HG03139 (cell line): ENCODE data around the gene AMZ1.
A peak's percentile ranks its signal among the peaks of the same experiment; 100 is the strongest.
"Not testable (repeated sequence)": the region's sequence is repeated elsewhere in the genome, so short reads cannot be mapped to it uniquely, and the experiment has no call there.

ENCODE experiments used
- ATAC-seq: cut with Tn5 transposase; IDR thresholded peaks from one replicate; pipeline ENCODE4 v1.9.1; 2021; ENCODE audit not compliant: unreplicated experiment

The AMZ1 gene

GRCh38 chr7:2666588-2667250, 21.3 kb upstream of the AMZ1 start:
- ATAC-seq = no peak

DNA sequence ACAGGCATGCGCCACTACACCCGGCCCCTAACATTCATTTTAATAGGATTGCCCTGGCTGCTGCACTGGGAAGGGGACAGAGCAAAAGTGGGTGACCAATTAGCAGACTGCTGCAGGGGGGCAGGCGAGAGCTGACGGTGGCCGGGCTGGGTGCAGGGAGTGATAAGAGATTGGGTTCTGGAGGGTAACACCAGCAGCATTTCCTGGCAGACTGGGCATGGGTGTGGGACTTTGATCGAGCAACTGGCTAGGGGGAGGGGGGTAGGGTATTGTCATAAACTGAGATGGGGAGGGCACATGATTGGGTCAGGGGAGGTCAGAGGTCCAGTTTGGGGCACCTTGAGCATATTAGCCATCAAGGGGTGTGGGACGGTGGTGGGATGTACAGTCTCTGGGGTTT, 20.2 kb upstream of the AMZ1 start:
- no peak for ATAC-seq

- no peak for ATAC-seq
Observed at GRCh38 chr7:2668401-2668800, 19.6 kb upstream of the AMZ1 start.

DNA sequence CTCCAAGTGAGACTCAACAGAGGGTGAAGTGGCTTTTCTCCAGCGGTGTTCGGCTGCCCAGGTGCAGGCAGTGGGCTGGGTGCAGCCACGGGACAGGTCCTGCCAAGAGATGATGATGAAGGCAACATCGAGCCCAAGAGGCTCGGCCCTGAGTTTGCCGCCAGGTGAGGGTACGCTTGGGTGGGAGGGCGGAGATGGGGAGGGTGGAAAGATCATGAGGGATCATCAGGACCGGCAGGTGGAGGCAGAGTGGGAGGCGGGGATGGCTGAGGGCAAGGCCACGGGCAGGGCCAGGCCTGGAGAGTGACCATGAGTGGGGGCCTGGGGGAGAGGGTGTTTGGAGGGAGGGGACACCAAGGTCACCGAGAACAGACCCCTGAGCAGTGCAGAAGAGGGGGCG, 17.8 kb upstream of the AMZ1 start:
- no peak for ATAC-seq

DNA sequence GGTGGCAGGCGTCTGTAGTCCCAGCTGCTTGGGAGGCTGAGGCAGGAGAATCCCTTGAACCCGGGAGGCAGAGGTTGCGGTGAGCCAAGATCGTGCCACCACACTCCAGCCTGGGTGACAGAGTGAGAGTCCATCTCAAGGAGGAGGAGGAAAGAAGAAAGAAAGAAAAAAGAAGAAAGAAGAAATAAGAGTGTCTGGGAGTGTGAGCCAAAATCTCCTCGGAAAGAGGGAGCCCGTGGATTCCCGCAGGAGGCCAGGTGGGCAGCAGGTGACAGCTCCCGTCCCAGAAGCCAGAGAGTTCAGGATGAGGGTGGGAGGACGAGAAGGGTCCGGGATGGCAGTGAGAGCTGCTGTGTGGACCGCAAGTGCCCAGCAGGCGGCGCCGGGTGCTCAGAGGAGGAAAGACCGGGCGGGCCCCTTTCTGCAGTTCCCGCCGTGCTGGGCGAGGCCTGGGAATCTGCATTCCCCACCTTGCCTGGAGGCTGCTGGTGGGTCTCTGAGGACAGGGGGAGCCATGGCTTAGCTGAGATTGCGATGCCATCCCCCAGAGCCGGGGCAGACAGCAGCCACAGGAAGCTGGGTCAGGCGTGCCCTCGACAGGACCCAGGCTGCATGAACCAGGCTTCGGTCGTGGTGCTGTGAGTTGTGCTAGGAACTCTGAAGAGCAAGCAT, 17.1 kb upstream of the AMZ1 start:
- no peak for ATAC-seq

DNA sequence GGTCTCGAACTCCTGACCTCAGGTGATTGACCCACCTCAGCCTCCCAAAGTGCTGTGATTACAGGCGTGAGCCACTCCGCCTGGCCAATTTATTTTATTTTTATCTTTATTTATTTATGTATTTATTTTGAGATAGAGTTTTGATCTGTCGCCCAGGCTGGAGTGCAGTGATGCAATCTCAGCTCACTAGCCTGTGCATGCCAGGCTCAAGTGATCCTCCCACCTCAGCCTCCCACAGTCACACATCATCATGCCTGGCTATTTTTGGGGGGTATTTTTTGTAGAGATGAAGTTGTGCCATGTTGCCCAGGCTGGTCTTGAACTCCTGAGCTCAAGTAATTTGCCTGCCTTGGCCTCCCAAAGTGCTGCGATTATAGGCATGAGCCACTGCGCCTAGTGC, 14.8 kb upstream of the AMZ1 start:
- ATAC-seq = not testable (repeated sequence)

DNA sequence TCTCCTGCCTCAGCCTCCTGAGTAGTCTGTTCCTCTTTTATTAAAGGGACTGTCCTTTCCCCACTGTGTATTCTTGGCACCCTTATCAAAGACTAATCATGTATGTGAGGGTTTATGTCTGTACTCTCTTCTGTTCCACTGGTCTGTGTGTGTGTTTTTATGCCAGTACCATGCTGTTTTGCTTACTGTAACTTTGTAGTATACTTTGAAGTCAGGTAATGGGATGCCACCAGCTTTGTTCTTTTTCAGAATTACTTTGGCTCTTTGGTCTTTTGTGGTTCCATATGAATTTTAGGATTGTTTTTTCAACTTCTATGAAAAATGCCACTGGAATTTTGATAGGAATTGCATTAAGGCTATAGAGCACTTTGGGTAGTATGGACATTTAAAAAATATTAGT, 14.1 kb upstream of the AMZ1 start:
- ATAC-seq = no peak

GRCh38 chr7:2675256-2675764, 12.7 kb upstream of the AMZ1 start:
- ATAC-seq = no peak

- not testable (repeated sequence) for ATAC-seq
Observed at GRCh38 chr7:2676576-2676975, 11.4 kb upstream of the AMZ1 start.

- not testable (repeated sequence) for ATAC-seq
Observed at GRCh38 chr7:2678454-2678853, 9.5 kb upstream of the AMZ1 start.

- not testable (repeated sequence) for ATAC-seq
Observed at GRCh38 chr7:2679135-2680127, 8.6 kb upstream of the AMZ1 start.

GRCh38 chr7:2680256-2680655, 7.7 kb upstream of the AMZ1 start:
- no peak for ATAC-seq

DNA sequence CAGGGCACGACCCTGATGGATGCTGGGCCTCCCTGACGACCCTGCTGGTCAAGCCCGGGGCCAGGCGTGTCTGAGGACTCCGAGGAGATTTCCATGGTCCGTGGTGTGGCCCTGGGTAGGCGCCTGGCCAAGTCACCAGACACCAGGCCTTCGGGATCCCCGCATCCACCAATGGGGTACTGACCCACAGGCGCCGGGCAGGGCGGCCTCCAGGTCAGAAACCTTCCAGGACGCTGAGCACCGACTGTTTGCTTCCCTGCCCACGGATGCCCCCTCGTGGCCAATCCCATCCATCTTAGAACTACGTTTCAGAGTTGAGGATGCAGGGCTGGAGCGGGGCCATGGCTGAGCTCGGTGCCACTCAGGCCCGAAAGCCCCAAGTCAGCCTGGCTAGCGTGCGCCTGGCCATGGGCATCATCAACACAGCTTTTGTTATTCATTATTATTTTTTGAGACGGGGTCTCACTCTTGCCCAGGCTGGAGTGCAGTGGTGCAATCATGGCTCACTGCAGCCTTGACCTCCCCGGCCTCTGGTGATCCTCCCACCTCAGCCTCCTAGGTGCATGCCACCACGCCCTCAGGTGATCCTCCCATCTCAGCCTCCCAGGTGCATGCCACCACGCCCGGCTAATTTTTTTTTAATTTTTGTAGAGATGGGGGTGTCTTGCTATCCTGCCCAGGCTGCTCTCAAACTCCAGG, 7.1 kb upstream of the AMZ1 start:
- ATAC-seq = no peak

GRCh38 chr7:2681929-2682799, 5.8 kb upstream of the AMZ1 start:
- ATAC-seq = no peak

DNA sequence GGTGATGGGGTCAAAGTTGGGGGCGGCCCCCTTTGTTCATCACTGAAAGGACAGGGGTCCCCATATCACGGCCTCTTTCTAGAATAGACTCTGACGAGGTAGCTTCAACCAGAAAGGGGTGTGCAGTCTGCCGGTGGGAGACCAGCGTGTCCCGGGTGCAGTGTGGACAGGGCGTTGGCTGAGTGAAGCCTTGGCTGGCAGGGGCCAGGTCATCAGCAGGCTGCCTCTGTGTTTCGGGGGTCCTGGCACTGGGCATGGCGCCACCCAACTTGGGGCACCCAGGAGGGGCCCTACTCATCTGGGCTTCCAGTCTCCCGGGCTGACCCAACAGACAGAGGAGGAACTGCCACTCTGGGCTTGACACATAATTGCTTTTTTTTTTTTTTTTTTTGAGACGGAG, 3.5 kb upstream of the AMZ1 start:
- ATAC-seq = no peak

DNA sequence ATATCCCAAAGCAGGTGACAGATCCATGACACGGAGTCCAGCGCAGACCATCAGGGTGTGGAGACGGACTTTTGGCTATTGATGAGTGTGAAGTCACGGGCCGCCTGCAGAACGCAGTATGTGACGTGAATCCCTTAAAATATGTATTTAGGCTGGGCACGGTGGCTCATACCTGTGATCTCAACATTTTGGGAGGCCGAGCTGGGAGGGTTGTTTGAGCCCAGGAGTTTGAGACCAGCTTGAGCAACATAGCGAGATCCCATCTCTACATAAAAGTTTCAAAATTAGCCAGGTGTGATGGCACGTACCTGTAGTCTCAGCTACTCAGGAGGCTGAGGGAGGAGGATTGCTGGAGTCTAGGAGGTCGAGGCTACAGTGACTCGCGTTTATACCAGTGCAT, 1.9 kb upstream of the AMZ1 start:
- ATAC-seq = no peak

DNA sequence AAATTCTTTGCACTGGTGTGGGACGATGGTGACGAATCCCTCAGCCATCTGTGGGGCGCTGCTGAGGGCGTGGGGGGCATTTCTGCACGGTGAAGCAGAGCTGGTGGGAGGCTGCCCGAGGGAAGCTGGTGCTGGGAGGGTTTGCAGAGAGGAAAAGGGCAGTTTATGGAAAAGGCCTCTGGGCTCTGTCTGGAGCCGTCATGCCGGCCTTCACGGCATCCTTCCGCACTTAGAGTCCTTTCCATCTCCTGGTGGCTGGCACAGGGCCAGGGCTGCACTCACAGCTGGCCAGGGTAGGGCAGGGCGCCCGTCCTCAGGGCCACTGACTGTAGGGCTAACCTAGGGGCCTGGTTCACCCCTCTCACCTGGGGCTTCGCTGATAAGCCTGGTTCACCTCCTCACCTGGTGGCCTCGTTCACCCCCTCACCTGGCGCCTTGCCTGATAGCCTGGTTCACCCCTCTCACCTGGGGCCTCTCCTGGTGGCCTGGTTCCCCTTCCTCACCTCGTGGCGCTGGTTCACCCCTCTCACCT, 598 bp upstream of the AMZ1 start:
- no peak for ATAC-seq

GRCh38 chr7:2688409-2689342, 674 bp downstream of the AMZ1 start:
- peak; percentile 59 for ATAC-seq
